DMS53 (cell line): ENCODE results near the gene LYRM4.

ENCODE experiments used
- DNase-seq: peaks from one replicate; lab custom pipeline; 2025; lab: John Stamatoyannopoulos, UW

Gene LYRM4

GRCh38 chr6:5260661-5261544 lies at the start of gene LYRM4, which contains the start of gene FARS2:
LYRM4 (minus strand) TSS chr6:5260950; CDS start chr6:5260733, 217 bp downstream.
FARS2 (plus strand) TSS chr6:5261513.
- peak; percentile 95 for DNase-seq

DNA sequence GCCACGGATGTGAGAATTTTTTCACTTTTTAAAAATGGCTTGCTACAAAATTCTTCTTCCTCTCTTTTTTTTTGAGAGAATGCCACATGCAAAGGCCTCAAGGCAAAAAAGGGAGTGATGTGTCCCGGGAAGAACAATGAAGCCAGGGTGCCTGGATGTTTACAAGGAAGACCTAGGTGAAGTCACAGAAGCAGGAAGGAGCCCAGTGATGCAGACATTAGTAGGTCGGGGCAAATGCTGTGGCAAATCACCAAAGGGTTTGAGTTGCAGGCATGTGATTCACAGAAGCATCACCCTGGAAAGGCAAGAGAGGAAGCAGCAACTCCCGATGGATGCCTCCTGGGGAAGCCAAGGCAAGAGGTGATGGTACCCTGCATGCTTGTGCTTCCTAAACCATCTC lies 47.3 kb upstream of the LYRM4 start:
- DNase-seq, result no peak

GRCh38 chr6:5307058-5307457 lies 46.3 kb upstream of the LYRM4 start:
- DNase-seq, result no peak

GRCh38 chr6:5305968-5306626 lies 45.3 kb upstream of the LYRM4 start:
- DNase-seq, result no peak

- DNase-seq, result peak; percentile 21
Observed at GRCh38 chr6:5303682-5304081, 42.9 kb upstream of the LYRM4 start.

DNA sequence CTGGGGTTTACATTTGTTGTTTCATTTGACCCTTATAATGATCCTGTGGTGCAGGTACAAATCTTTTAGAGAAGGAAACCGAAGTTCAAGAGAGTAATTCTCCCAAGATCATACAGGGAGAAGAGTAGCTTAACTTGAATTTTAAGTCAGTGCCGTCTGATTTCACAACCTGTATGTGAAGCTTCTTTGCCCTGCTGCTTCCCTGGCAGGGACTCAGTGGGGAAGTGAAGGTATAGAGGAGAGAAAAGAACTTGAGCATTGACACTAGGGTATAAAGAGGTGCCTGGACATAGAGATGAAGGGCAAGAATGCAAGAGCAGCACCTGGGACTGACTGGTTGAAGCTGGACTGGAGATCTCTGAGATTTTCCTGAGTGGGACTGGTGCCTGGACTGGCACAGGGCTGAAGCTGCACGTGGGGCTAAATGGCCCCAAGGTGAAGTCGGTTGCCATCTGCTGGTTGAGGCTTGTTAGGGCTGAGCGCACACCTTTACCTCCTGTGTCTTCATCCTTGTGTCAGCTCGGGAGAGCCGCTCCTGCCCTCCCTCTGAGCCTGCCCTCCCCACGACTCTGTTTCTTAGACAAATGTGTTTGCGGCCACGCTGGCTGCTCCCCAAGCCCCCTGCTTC lies 42.4 kb upstream of the LYRM4 start:
- peak; percentile 88 for DNase-seq

- DNase-seq, result peak; percentile 5
Observed at GRCh38 chr6:5302220-5302946, 41.6 kb upstream of the LYRM4 start.

GRCh38 chr6:5300206-5300764 lies 39.5 kb upstream of the LYRM4 start:
- no peak for DNase-seq

GRCh38 chr6:5295623-5296022 lies 34.9 kb upstream of the LYRM4 start:
- no peak for DNase-seq

DNA sequence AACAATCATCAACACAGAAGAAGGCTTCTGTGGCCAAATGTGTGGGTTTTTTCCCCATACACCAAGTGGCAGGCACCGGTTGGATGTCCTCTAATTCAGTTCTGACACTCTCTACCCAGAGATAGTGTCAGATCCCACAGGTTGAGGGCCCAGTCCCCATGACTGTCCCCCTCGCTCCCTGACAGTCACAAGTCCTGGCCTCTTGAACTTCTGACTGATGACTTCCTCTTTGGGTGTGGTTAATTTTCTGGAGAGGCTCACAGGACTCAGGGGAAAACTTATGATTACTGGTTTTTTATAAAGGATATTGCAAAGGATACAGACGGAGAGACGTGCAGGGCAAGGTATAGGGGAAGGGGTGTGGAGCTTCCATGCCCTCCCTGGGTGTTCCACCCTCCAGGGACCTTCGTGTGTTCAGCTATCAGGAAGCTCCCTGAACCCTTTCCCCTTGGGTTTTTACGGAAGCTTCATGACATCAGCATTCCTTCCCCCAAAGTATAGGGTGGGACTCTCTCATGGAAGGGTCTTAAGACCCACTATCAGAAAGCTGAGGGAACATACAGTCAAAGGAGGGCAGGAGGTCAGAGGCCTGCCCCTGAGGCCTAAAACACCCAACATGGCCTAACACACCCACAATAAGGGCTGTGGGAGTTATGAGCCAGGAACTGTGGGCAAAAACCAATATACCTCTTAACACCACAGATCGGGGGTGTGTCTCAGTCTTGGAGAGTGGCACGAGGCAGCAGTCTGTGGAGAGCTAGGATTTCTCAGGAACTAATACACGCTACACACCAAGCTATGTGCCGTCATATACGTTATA lies 33.9 kb upstream of the LYRM4 start:
- DNase-seq, result no peak

DNA sequence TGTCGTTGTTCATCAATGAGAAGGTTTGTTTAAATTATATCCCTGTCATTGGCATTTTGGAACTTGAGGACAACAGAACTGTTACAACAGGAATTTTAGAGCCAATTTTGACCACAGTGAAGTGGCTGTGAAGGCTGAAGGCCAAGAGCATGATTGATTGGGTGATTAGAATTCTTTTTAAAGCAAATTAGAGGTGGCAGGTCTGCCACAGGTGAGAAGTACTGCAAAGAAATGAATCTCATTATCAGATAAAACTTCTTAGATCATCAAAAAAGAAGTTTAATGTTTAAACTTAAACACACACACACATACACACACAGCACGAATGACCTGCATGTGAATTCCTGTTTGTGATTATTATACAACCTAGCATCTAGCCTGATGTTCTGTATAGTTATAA lies 32.9 kb upstream of the LYRM4 start:
- DNase-seq, result no peak

DNA sequence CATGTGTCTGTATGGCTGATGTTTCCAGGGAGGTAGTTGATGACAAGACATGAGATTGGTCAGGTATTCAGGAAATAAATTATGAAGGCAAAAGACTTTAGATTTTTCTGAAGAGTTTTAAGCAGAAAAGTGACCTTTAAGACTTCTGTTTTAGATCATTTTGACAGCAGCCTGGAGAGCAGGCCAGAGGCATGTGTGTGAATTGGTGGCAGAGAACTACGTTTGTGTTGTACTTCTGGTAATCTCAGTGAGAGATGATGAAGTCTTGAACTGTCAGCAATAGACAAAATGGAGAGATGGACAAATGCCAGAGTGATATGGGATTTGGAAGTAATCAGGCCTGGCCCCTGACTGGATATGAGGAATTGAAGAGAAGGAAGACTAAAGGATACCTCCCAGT lies 31.4 kb upstream of the LYRM4 start:
- DNase-seq, result no peak

DNA sequence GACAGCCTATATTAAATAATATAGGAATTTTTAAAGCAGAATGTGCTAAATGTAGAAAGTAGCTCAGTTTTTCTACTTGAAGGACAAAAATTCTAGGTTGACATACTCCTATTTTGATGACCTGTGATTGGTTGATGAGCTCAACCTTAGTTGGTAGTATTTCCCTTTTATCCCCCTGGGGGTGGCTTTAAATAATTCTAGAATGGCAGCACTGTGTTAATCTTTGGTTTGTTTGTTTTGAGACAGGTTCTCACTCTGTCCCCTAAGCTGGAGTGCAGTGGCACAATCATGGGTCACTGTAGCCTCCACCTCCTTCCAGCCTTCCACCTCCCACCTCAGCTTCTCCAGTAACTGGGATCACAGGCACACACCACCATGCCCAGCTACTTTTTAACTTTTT lies 29.8 kb upstream of the LYRM4 start:
- no peak for DNase-seq

GRCh38 chr6:5290097-5290496 lies 29.3 kb upstream of the LYRM4 start:
- no peak for DNase-seq

DNA sequence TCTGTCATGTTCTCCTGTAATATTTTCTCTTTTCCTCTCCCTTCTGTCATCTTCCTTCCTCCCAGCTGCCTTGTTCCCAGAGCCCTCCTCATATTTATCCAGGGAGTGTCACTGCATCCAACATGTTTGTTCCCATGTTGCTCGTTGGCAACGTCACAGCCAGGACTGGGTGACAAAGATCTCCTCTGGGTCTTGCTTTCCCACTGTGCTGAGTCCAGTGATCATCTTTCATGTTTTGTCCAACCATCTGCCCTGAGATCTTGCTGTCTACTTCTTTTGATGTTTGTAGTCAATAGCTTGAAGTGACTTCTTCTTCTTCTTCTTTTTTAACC lies 27.2 kb upstream of the LYRM4 start:
- no peak for DNase-seq

DNA sequence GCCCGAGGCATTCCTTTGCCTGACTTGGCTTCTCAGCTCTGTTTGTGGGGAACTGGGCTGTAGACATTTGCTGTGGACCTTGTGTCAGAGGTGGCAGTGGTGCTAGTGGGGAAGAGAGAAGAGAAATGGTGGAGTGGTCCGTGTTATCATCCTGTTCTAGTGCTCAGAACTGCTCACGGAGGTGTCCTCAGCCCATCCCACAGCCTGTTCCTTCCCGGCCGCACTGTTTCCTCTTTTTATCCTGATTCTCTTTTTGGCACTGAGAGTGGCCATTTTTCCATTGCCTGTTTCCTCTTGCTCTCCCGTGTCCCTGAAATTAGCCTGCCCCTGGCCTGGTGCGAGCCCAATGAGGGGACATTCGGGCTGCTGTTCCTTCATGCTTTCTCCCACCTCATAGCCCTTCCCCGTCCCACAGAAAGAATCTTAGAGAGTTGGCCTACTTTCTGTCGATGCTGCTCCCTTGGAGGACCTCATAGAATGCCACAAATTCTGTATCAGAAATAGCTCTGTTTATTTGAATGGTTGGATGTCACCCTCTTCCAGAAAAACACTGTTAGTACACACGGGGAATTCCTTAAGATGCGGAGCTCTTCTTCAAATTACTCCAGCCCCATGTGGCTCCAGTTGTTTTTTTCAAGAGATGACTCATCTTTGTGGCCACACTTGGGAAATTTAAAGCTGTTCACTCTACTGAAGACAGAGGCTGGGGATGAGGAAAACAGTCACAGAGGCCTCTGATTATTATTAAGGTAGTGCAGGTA lies 26.6 kb upstream of the LYRM4 start:
- peak; percentile 19 for DNase-seq

DNA sequence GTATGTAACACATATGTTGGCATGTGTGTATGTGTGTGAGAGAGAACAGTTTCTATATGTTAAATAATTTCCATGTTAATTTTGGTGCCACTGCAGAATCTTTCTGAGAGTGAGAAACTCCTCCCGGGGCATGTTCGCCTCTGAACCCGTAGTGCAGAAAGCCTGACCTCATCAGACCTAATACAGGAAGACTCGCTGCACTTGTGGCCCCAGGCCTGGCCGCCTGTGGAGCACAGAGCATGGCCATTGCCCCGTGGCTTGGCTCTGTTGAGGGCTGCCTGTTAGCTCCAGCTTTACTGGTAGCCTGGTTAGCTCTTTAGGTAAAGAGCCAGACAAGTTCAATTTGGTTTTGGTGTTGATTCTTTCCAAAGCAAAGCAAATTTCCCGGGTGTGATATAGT lies 26.0 kb upstream of the LYRM4 start:
- DNase-seq, result no peak

DNA sequence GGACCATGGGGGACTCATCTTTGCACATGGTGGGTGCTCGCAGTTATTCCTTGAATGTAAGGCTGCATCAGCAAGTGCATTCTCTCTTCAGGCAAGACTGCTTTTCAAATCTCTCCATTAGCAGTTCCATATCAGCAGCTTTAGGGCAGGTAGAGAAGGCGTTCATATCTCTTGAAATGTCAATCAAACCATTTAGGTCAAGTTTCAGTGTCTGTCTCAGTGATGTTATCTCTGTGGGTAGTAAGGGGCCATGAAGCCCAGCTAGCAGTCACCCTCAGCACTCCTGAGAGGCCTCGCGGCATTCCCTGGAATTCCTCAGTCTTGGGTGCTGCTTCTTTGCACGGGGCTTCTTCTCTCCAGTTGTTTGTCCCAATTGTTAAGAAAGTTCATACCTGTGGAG lies 24.8 kb upstream of the LYRM4 start:
- no peak for DNase-seq

- no peak for DNase-seq
Observed at GRCh38 chr6:5285081-5285480, 24.3 kb upstream of the LYRM4 start.

DNA sequence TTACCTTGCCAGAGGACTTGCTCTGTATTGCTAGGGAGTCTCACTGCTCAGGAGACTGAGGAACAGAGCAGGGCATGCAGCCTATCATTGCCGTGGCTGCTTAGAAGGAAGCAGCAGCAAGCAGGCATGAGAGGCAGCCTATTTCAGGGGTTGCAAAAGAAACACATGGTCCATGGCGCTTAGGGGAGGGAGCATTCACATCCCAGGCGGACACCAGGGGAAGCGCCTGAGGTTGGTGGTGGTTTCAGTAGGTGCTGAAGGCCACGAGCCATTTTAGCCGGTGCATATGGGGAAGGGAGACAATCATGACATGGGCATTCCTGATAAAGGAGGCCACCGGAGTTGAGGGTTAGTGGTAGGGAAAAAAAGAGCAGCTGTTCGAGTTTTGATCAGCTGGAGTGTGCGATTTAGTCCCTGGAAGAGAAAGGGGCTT lies 21.5 kb upstream of the LYRM4 start:
- DNase-seq, result no peak
